HG03432 (cell line): ENCODE data around the gene MEX3B.
"Not testable (repeated sequence)": the region's sequence is repeated elsewhere in the genome, so short reads cannot be mapped to it uniquely, and the experiment has no call there.

Source experiments
- ATAC-seq: cut with Tn5 transposase; IDR thresholded peaks from one replicate; pipeline ENCODE4 v1.9.1; 2021; ENCODE audit warnings: mild to moderate bottlenecking, moderate library complexity; ENCODE audit not compliant: unreplicated experiment

The MEX3B gene

GRCh38 chr15:82014989-82015388 is 30.8 kb downstream of the MEX3B start:
- ATAC-seq: no peak

GRCh38 chr15:82012908-82013307 is 32.9 kb downstream of the MEX3B start:
- no peak for ATAC-seq

GRCh38 chr15:82005239-82005638 is 40.6 kb downstream of the MEX3B start:
- ATAC-seq: no peak

- ATAC-seq: no peak
These were observed 41.9 kb downstream of the MEX3B start for GRCh38 chr15:82003916-82004315.

- ATAC-seq: not testable (repeated sequence)
These were observed 50.7 kb downstream of the MEX3B start for GRCh38 chr15:81995081-81995480.

- no peak for ATAC-seq
These were observed 53.3 kb downstream of the MEX3B start for GRCh38 chr15:81992523-81992922.
